UCSD-AML1 (cell line): ENCODE results near the gene JAM3.
"Not testable (repeated sequence)": the region's sequence is repeated elsewhere in the genome, so short reads cannot be mapped to it uniquely, and the experiment has no call there.

Source experiments
- DNase-seq: peaks from one replicate; lab custom pipeline; 2025; ENCODE audit not compliant: unreplicated experiment; lab: John Stamatoyannopoulos, UW

JAM3 gene

GRCh38 chr11:134098566-134099184 is 29.8 kb downstream of the JAM3 start:
- DNase-seq, result no peak

- DNase-seq, result no peak
Observed at GRCh38 chr11:134100171-134100570, 31.3 kb downstream of the JAM3 start.

DNA sequence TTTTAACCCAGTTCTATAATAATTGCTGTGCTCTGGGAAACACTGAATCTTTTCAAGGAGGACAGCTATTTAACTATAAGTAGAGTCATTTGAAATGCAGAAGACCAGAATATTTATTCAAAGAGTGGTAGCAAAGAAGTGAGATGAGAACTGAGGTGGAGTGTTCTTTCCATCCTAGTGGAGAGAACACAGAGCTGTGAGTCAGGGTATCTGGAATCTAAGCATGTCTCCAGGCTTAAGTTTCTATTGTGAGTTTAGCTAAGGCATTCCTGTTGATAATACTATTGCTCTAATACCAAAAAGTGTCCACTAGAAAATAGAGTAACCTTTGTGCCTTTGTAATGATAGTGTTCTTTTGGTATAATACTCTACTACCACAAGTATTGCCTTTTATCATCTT is 32.4 kb downstream of the JAM3 start:
- no peak for DNase-seq

DNA sequence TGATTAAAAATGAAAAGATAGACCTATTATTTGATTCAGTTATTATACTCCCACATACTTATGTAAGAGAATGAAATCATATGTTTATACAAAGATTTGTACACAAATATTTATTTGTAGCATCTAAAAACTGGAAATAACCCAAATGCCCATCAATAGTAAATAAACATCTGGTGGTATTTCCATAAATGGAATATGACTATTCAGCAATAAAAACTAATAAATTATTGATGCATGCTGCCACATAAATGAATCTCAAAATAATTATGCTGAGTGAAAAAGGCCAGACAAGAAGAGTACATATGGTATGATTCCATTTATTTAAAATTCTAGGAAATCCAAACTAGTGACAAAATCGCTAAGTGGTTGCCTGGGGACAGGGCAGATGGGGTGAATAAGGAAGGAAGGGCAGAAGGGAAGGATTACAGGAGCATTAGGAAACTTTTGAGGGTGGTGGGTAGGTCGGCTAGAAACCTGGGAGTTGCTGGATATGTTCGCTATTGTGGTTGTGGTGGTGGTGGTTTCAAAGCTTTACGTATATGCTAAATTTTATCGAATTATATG is 41.5 kb downstream of the JAM3 start:
- no peak for DNase-seq

DNA sequence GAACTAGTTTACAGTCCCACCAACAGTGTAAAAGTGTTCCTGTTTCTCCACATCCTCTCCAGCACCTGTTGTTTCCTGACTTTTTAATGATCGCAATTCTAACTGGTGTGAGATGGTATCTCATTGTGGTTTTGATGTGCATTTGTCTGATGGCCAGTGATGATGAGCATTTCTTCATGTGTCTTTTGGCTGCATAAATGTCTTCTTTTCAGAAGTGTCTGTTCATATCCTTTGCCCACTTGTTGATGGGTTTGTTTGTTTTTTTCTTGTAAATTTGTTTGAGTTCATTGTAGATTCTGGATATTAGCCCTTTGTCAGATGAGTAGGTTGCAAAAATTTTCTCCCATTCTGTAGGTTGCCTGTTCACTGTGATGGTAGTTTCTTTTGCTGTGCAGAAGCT is 44.9 kb downstream of the JAM3 start:
- DNase-seq, result not testable (repeated sequence)

DNA sequence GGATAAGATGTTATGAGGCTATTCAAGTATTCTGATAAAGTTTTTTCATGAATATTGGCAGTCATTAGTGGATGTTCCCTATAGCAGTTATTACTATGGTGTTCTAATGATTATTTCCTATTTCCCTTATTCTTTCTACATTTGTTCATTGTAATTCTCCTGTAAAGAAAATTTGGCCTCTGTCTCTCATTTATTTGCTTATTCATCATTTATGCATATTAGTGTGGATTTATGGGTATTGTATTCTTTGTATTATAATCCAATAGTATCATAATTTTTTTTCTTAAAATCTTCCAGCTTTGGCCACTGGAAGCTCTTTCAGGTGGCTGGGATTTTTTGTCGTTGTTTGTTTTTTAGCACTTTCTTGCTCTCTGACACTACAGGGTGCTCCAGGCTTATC is 47.3 kb downstream of the JAM3 start:
- no peak for DNase-seq

DNA sequence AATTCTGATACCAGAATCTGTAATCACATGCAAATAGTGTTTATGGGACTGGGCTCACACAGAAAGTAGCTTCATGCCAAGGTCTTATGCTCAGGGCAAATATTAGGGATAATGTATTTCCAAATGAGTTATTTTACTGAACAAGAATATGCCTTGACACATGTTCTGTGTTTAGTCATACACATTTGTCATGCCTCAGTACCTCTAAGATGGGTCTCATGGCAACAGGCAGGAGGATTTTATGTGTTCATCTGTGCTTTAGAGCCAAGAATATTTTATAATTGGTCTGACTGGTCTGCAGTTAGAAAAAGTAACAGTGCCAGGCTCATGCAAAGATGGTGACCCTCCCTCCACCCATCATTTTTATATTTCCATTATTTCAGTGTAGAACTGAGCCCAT is 49.1 kb downstream of the JAM3 start:
- DNase-seq, result no peak

DNA sequence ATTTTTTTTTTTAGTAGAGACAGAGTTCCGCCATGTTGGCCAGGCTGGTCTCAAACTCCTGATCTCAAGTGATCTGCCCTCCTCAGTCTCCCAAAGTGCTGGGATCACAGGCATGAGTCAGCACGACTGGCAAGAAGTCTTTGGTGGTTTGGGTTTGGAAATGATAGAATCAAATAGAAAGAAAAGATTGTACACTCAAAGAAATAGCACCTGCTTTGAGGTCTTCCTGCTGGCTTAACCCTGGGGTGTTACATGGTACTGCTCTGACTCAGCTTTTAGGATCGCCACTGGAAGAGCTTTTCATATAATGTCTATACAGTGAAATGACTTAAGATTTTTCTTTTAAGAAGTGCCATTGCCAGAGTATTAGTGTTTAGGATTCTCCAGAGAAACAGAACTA is 50.2 kb downstream of the JAM3 start:
- no peak for DNase-seq

- no peak for DNase-seq
Observed at GRCh38 chr11:134120143-134120850, 51.4 kb downstream of the JAM3 start.

GRCh38 chr11:134120921-134121526 is 52.2 kb downstream of the JAM3 start:
- DNase-seq, result peak; percentile 41

- no peak for DNase-seq
Observed at GRCh38 chr11:134124660-134125451, 56.0 kb downstream of the JAM3 start.

DNA sequence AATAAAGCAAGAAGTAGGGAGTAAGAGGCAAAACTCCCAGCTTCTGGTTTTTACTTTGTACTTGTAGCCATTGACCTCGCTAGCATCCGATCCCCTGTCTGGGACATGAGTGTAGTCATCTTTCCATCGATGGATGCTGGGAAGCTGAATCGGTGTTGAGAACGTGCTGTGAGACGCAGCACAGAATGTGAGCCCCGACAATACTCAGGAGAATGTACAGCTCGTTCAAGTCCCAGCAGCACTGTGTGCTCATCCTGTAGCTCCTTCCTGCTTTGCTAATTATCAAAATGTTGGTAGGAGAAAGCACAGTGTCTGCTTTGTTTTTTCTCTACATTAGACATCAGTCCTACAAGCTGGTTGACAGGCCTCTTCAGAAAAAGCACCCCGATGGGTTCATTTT is 56.6 kb downstream of the JAM3 start:
- no peak for DNase-seq

- DNase-seq, result no peak
Observed at GRCh38 chr11:134126217-134126822, 57.4 kb downstream of the JAM3 start.

DNA sequence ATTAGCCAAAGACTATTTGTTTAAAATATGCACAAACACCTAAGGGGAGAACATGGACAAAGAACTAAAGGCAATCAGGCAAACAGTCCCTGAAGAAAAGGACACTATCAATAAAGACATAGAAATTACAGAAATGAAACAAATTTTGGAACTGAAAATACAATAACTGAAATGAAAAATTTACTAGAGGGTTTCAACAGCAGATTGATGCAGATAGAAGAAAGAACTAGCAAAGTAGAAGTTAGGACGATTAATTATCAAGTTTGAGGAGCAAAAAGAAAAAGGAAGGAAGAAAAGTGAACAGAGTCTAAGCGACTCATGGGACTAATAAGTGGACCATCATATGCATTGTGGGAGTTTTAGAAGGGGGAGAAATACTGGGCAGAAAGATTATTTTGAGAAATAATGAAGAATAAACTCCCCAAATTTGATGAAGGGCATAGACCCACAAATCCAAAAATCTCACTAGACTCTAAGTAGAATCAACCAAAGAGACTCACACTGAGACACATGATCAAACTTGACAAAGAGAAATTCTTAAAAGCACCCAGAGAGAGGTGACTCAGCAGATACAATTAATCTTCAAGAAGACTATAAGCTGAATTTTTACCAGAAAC is 62.9 kb downstream of the JAM3 start:
- no peak for DNase-seq

GRCh38 chr11:134132808-134133207 is 63.9 kb downstream of the JAM3 start:
- no peak for DNase-seq

DNA sequence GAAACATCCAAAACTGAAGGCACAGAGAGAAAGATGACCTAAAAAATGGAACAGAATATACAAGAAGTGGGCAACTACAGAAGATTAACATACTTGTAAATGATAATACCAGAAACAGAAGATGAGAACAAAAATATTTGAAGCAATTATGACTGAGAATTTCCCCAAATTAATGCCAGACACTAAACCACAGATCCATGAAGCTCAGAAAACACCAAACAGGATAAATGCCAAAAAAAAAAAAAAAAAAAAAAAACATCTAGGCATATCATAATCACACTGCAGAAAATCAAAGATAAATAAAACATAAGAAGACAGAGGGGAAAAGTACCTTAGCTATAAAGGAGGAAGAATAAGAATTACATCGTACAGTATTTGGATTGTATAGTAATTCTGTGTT is 65.3 kb downstream of the JAM3 start:
- no peak for DNase-seq

DNA sequence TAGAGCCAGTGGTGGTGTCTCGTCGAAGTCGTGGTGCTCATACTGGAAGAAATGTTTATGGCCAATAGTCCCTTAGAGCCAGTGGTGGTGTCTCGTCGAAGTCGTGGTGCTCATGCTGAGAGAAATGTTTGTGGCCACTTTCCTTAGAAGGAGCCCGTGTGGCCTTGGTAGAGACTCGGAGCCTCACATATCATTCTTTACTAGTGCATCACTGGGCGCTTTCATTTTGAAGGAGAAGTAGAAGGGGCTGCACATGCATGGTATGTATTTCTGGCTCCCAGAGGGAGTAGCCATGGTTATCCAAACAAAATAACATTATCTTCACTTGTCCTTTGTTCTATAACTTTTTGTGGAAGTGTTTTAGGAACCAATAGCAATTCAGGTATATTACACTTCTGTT is 69.5 kb downstream of the JAM3 start:
- DNase-seq, result no peak

DNA sequence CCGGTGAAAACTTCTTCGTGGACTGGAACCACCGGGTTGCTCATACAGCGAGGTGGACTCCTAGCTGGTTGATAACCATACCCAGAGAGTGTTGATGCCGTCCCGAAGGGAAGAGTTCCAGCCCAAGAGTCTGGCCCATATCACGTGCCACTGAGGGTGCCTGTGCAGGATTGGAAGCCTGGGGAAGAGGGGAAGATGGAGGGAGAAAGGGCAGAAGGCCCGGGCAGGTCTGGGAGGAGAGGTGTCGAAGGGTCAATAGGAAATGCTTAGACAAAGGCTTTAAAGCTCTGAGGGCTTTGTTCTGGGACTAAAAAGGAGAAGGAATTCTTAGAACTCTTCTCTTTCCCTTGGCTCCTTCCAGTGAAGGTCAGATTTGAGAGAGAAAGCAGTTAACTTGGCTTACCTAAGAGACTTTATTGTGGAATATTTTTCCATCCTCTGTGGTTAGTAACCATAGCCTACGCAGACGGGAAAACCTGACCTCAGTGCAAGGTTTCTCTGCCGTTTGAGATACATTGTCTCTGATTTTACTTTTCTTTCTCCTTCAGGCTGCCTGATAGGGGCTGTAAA is 70.5 kb downstream of the JAM3 start:
- no peak for DNase-seq

DNA sequence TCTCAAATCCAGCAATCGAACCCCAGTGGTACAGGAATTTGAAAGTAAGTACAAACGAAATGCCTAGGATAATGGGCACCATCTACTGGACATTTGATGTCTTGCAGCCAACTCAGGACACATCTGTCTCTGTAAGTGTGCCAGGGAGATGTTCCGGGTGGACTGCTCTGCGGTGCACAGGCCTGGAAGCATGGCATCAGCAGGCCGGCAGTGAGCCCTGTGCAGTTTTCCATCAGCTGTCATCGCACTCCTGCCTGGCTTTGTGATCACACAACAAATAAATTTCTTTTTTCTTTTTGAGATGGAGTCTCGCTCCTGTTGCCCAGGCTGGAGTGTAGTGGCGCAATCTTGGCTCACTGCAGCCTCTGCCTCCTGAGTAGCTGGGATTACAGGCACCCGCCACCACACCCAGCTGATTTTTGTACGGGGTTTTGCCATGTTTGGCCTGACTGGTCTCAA is 71.0 kb downstream of the JAM3 start:
- peak; percentile 21 for DNase-seq

DNA sequence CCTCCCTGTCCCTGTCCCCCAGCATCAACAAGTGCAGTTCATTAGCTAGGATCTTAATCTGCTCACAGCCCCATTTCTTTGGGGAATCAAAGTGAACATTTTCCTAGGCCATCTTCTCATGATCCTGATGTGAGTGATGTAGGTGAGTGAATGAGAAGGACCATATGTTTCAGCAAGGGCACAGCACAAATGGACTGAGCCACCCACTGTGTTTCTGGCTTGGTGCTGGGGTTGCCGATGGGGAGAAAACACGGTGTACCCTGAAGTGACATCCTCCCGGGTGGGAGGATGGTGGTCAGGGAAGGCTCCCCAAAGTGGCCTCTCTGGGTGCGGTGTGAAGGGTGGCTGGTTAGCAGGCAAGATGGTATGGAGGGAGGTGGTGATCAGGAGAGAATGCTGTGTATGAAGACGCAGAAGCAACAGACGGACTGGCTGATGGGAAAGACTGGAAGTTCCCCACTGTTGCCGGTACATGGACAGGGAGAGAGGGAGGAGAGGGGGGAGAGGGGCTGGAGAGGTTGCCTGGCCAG is 72.2 kb downstream of the JAM3 start:
- no peak for DNase-seq
